ENCODE measurements around the gene CD209. TPM values are rescaled to one million over a fixed set of nuclear protein-coding genes. Genes with fewer than 3 reads are reported as not detected.

CD209 gene
- total and polyA plus RNA-seq, 2 of the 8 experiments (the other 6 are each of a cell fraction or from before 2014, with no cell fraction given): 0.05 to 0.22 TPM

DNA sequence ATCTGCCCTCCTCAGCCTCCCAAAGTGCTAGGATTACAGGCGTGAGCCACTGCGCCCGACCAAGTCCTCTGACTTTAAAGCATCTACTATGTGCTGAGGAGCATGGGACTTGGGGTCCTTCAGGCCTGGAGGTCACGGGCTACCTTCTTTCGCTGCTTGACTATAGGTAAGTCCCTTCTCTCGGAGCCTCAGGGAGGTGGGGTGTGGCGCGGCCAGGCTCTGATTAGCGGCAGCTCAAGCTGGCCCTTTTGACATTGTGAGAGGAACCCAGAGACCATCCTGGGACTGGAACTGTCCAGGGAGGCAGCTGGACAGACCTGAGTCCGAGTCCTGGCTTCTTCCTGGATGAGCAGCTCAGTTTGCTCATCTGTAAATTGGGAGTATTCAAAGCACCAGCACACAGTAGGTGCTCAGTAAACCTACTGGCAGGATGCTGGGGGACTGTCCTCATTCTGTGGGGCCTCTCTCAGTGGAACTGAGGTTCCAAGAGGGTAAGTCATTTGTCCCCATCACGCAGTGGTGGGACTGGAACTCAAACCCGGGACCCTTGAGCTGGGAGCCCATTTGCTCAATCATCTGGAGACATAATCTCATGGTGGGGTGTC lies 46.2 kb downstream of the CD209 start (continued):
- no peak for TF ChIP-seq KDM1A (IDR thresholded peaks at IDR 0.05; ENCODE audit: borderline replicate concordance, low read length)
- no peak for TF ChIP-seq POU5F1 (IDR thresholded peaks at IDR 0.05; ENCODE audit: low read depth, low read length)

Data from H1 (cell line).